PC-9 (cell line): ENCODE results near the gene HMX2. TPM values are rescaled to one million over a fixed set of nuclear protein-coding genes. Genes with fewer than 3 reads are reported as not detected.
A peak's percentile ranks its signal among the peaks of the same experiment; 100 is the strongest.

Experiments used
- BruUV-seq: library from RNA; stranded (reverse); fragments of 400-500 nt; replicated peaks from 2 replicates; lab custom pipeline; 2021; lab: Mats Ljungman, UMichigan
- CTCF ChIA-PET: fragments of 300-600 bp; sonication (Branson Sonifier 250); formaldehyde crosslinking; loops from one replicate; lab custom pipeline; 2022; ENCODE audit warnings: antibody characterized with exemption; lab: Charles Lee
- POLR2A ChIA-PET: fragments of 300-600 bp; sonication (Branson Sonifier 250); formaldehyde crosslinking; loops from one replicate; lab custom pipeline; 2022; ENCODE audit warnings: antibody characterized with exemption; ENCODE audit not compliant: unreplicated experiment; lab: Charles Lee
- DNase-seq, 2 experiments: peaks; one replicate each; pipeline versions ENCODE4 v3.0.0 to v3.0.0-alpha.2; 2015 to 2022; ENCODE audit warnings: mixed read lengths in 1 of 2
- H2AFZ ChIP-seq: fragments of 200-600 bp; sonication (generic); 2 replicates; pipeline ENCODE4 v1.8.1; 2017; ENCODE audit warnings: antibody characterized with exemption
- H3F3A ChIP-seq: fragments of 200-600 bp; sonication (generic); 2 replicates; pipeline ENCODE4 v1.8.1; 2017; ENCODE audit warnings: antibody characterized with exemption, mild to moderate bottlenecking, low read depth; ENCODE audit not compliant: insufficient read depth
- H3K27ac ChIP-seq: fragments of 200-600 bp; sonication (generic); 2 replicates; pipeline ENCODE4 v1.6.1; 2016; ENCODE audit warnings: mixed run types
- H3K27me3 ChIP-seq: fragments of 200-600 bp; sonication (generic); 2 replicates; pipeline ENCODE4 v1.6.1; 2016; ENCODE audit warnings: low read depth, mixed run types; ENCODE audit not compliant: insufficient read depth
- H3K36me3 ChIP-seq: fragments of 200-600 bp; sonication (generic); 2 replicates; pipeline ENCODE4 v1.6.1; 2016; ENCODE audit warnings: low read depth, mixed run types
- H3K4me1 ChIP-seq: fragments of 200-600 bp; sonication (generic); replicated peaks from 2 replicates; pipeline ENCODE4 v1.6.1; 2016; ENCODE audit warnings: mixed run types; ENCODE audit not compliant: insufficient read depth
- H3K4me2 ChIP-seq: fragments of 200-600 bp; sonication (generic); 2 replicates; pipeline ENCODE4 v1.6.1; 2017; ENCODE audit warnings: mixed run types
- H3K4me3 ChIP-seq: fragments of 200-600 bp; sonication (generic); 2 replicates; pipeline ENCODE4 v1.6.1; 2016; ENCODE audit warnings: mixed run types
- H3K79me2 ChIP-seq: fragments of 200-600 bp; sonication (generic); 2 replicates; pipeline ENCODE4 v1.6.1; 2017; ENCODE audit warnings: low read depth, mixed run types
- H3K9me2 ChIP-seq: fragments of 200-600 bp; sonication (generic); 2 replicates; pipeline ENCODE4 v1.8.1; 2017; ENCODE audit warnings: mild to moderate bottlenecking; ENCODE audit not compliant: insufficient read depth
- H3K9me3 ChIP-seq: fragments of 200-600 bp; sonication (generic); 2 replicates; pipeline ENCODE4 v1.8.1; 2016; ENCODE audit warnings: low read depth; ENCODE audit not compliant: insufficient read depth
- H4K20me1 ChIP-seq: fragments of 200-600 bp; sonication (generic); 2 replicates; pipeline ENCODE4 v1.8.1; 2017; ENCODE audit not compliant: insufficient read depth
- CTCF ChIP-seq: fragments of 200-600 bp; sonication (generic); conservative IDR thresholded peaks from 2 replicates; pipeline ENCODE4 v1.6.1; 2017; ENCODE audit warnings: mixed run types, antibody characterized with exemption, mild to moderate bottlenecking, moderate library complexity
- EZH2 ChIP-seq: fragments of 200-600 bp; sonication (generic); IDR thresholded peaks from 2 replicates; pipeline ENCODE4 v1.8.0; 2017; ENCODE audit warnings: antibody characterized with exemption, low read depth
- intact Hi-C: fragments of 100-400 bp; cut with micrococcal nuclease; formaldehyde crosslinking; loops from one replicate; pipeline ENCODE4 v1.10.0; 2022; ENCODE audit not compliant: unreplicated experiment
- total RNA-seq: library from RNA; stranded (reverse); gene quantifications from 2 replicates; pipeline ENCODE4 v1.2.3, GENCODE V29; 2021

HMX2 gene
- total RNA-seq, 1 experiment from 2014 or later = not detected

DNA sequence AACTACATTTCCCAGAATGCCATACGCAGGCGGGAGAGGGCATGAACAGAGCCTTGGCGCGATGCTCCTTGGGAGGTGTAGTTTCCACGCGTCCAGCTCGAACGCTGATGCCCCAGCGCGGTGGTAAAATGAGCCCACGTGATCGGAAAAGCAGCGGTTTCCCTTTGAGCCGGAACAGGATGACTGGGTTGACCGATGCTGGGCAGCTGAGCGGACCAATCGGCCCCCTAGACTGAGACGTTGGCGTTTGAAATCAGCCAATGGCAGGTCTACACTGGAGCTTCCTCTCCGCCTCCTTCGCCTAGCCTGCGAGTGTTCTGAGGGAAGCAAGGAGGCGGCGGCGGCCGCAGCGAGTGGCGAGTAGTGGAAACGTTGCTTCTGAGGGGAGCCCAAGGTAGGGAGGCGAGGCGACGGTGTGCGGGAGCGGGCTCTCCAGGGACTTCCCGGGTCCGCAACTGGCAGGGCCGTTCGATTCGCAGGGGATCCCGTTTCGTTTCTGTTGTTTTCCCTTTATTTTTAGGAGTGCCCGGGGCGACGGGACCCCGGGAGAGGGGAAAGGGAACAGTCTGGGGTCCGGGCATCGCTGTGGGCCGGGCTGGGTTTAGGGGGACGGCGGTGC lies 6.3 kb downstream of the HMX2 start, which contains the start of gene BUB3:
Gene BUB3, plus strand, starts transcription at position 311 of the 619 bp plus-strand sequence. CDS start 516 bp downstream, outside the sequence.
- peak within 1 kb of the TSS; percentile 96 for H3K4me2 ChIP-seq
- peaks cover 28% of the 10 kb centered on the region; the same call in 1 of the 2 replicates for H3K36me3 ChIP-seq
- H4K20me1 ChIP-seq = peaks cover 20% of the 10 kb centered on the region
- H3K79me2 ChIP-seq = peaks cover 49% of the 10 kb centered on the region
- TSS peak; percentile 44 for BruUV-seq
- peak within 1 kb of the TSS; percentile 95 for H2AFZ ChIP-seq
- H3K27ac ChIP-seq = peak within 1 kb of the TSS; percentile 57; the same call in 1 of the 2 replicates
- peaks cover 20% of the 10 kb centered on the region for H3K4me1 ChIP-seq
- peak within 1 kb of the TSS; percentile 92 for H3K4me3 ChIP-seq
- H3K27me3 ChIP-seq = no peaks in the 10 kb centered on the region
- CTCF ChIA-PET = no interaction called here
- intact Hi-C loops = loop anchor here (10.0 kb wide), 1 partner anchor 149 kb away; the partner anchor contains the start of genes ACADSB and IKZF5
- peak; percentile 90 to 95 for DNase-seq
- H3K9me3 ChIP-seq = no peaks in the 10 kb centered on the region
- TF ChIP-seq EZH2 (no peak), CTCF (no peak)
- no peaks in the 10 kb centered on the region for H3F3A ChIP-seq
- POLR2A ChIA-PET = interaction anchor here (0.6 to 1.0 kb wide), 2 partner anchors 146 to 257 kb away, joined by 4 read pairs; partner anchors contain the start of gene IKZF5
- H3K9me2 ChIP-seq = no peaks in the 10 kb centered on the region

DNA sequence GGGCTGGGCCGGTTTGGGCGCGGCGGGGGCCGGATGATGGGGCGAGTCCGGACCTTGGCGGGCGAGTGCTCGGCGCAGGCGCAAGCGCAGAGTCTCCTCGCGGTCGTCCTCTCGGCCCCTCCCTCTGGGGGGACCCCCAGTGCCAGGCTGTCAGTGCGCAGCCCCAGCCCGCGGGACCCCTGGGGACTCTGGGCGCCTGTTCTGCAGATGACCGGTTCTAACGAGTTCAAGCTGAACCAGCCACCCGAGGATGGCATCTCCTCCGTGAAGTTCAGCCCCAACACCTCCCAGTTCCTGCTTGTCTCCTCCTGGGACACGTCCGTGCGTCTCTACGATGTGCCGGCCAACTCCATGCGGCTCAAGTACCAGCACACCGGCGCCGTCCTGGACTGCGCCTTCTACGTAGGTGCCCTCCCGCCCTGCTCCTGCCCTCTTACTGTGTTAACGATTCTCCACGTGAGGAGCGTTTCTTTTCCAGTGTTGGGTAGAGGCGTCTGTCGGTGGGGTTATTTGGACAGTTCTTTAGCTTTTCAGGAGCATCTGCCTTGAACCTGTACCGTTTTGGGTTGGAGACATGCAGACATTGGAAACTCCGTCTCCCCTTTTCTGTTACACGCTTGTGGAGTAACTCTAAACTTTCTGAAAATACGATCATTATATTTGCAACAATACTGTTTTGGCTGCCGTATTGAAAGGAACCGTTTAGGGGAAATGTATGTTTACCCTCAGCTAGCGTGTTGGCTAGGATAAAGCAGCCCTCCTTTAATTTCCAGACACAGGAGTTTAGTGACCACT lies 7.0 kb downstream of the HMX2 start:
- BruUV-seq = no TSS peak
- H3K27me3 ChIP-seq = no peaks in the 10 kb centered on the region
- H3K4me2 ChIP-seq = peak overlapping the region; percentile 96
- DNase-seq = peak; percentile 19 to 42
- peaks cover 20% of the 10 kb centered on the region for H3K4me1 ChIP-seq
- TF ChIP-seq EZH2 (no peak), CTCF (no peak)
- no peaks in the 10 kb centered on the region for H3K9me2 ChIP-seq
- CTCF ChIA-PET = no interaction called here
- H3K79me2 ChIP-seq = peaks cover 57% of the 10 kb centered on the region
- H3K36me3 ChIP-seq = peaks cover 34% of the 10 kb centered on the region
- H3K9me3 ChIP-seq = no peaks in the 10 kb centered on the region
- H3K4me3 ChIP-seq = peak overlapping the region; percentile 92
- H3K27ac ChIP-seq = peak overlapping the region; percentile 57; the same call in 1 of the 2 replicates
- H4K20me1 ChIP-seq = peaks cover 20% of the 10 kb centered on the region
- POLR2A ChIA-PET = interaction anchor here (1.0 kb wide), 1 partner anchor 147 kb away, joined by 4 read pairs; the partner anchor contains the start of gene IKZF5
- H3F3A ChIP-seq = no peaks in the 10 kb centered on the region
- intact Hi-C loops = loop anchor here (10.0 kb wide), 1 partner anchor 150 kb away; the partner anchor contains the start of genes ACADSB and IKZF5
- peak overlapping the region; percentile 95 for H2AFZ ChIP-seq

- Histone ChIP-seq H3K4me2 (peak overlapping the region; percentile 96), H3F3A (no peaks in the 10 kb centered on the region), H4K20me1 (peaks cover 20% of the 10 kb centered on the region), H3K4me1 (peaks cover 20% of the 10 kb centered on the region), H3K27me3 (no peaks in the 10 kb centered on the region), H3K9me2 (no peaks in the 10 kb centered on the region), H3K79me2 (peaks cover 59% of the 10 kb centered on the region), H2AFZ (no peak overlapping the region), H3K9me3 (no peaks in the 10 kb centered on the region), H3K4me3 (peak overlapping the region; percentile 92; the same call in 1 of the 2 replicates), H3K27ac (no peak overlapping the region), H3K36me3 (peaks cover 46% of the 10 kb centered on the region)
- intact Hi-C loops = loop anchor here (10.0 kb wide), 1 partner anchor 151 kb away; the partner anchor contains the start of genes ACADSB and IKZF5
- no peak for DNase-seq
- TSS peak; percentile 48 for BruUV-seq
- no peak for TF ChIP-seq CTCF
- TF ChIP-seq EZH2 = no peak
- CTCF ChIA-PET = no interaction called here
- POLR2A ChIA-PET = no interaction called here
Observed at GRCh38 chr10:123156078-123156477, 8.1 kb downstream of the HMX2 start.
